Left ventricle myocardium inferior (tissue), 1 donor: ENCODE results near the gene ITCH. TPM values are rescaled to one million over a fixed set of nuclear protein-coding genes. Genes with fewer than 3 reads are reported as not detected.
"Not testable (repeated sequence)": the region's sequence is repeated elsewhere in the genome, so short reads cannot be mapped to it uniquely, and the experiment has no call there.

ENCODE experiments used
- DNase-seq: peaks from one replicate; pipeline ENCODE4 v3.0.0-alpha.2; 2020
- H3K27ac ChIP-seq: fragments of 200-600 bp; replicated peaks from 2 replicates; pipeline ENCODE4 v1.8.0; 2021
- H3K27me3 ChIP-seq: fragments of 200-600 bp; 2 replicates; pipeline ENCODE4 v1.8.0; 2021; ENCODE audit warnings: low read depth
- H3K36me3 ChIP-seq: fragments of 200-600 bp; 2 replicates; pipeline ENCODE4 v1.8.0; 2021
- H3K4me1 ChIP-seq: fragments of 200-600 bp; 2 replicates; pipeline ENCODE4 v1.8.0; 2021
- H3K4me3 ChIP-seq: fragments of 200-600 bp; 2 replicates; pipeline ENCODE4 v1.8.0; 2021; ENCODE audit warnings: mild to moderate bottlenecking, moderate library complexity
- H3K9me3 ChIP-seq: fragments of 200-600 bp; replicated peaks from 2 replicates; pipeline ENCODE4 v1.8.0; 2021
- CTCF ChIP-seq: fragments of 200-600 bp; IDR thresholded peaks from 2 replicates; pipeline ENCODE4 v1.8.0; 2021; ENCODE audit warnings: antibody characterized with exemption, mild to moderate bottlenecking, borderline replicate concordance
- intact Hi-C: fragments of 100-400 bp; cut with micrococcal nuclease; formaldehyde crosslinking; loops from one replicate; pipeline ENCODE4 v1.11.0; 2022
- total RNA-seq: library from RNA; stranded (reverse); fragmentation: NEBNext Ultra II Directional; extraction: Animal tissue kit (Norgen Biotek cat#: 25700); gene quantifications from one replicate; pipeline ENCODE4 v1.2.1, GENCODE V29; 2021
- donor health status: DM: no; HTN: yes; CAD: no; lungs with severe emphysema.

Gene ITCH
- total RNA-seq, 1 donor from 2014 or later: 40.1 TPM

DNA sequence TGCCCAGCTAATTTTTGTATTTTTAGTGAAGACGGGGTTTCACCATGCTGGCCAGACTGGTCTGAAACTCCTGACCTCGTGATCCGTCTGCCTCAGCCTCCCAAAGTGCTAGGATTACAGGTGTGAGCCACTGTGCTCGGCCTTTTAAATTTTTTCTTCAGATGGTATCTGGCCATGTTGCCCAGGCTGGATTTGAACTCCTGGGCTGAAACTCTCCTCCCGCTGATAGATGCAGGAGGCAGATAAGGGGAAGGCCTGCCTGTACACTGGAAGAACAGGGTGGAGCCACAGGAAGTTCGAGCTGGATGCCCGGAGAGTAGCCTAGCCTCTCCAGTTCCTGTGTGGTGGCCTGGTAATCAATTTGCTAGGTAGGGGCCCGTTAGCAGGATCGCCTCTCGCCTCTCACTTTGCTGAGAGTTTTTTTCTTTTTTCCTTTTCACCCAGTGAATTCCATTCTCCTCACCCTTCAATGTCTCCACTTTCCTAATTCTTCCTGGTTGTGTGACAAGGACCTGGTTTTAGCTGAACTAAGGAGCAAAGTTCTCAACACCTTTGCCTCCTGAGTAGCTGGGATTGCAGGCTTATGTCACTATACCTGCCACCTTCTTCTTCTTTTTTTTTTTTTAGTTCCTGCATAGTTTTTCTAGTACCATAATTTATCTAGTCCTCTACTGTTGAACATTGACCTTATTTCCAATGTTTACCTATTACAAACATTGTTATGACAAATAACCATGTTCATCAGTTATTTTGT is 19.4 kb upstream of the ITCH start:
- DNase-seq: no peak
- TF ChIP-seq CTCF: no peak
- no peaks in the 10 kb centered on the region for H3K27me3 ChIP-seq
- no peak overlapping the region for H3K4me3 ChIP-seq
- H3K36me3 ChIP-seq: no peaks in the 10 kb centered on the region
- H3K4me1 ChIP-seq: no peaks in the 10 kb centered on the region
- H3K27ac ChIP-seq: no peak overlapping the region
- intact Hi-C loops: no loop called here
- H3K9me3 ChIP-seq: no peaks in the 10 kb centered on the region

DNA sequence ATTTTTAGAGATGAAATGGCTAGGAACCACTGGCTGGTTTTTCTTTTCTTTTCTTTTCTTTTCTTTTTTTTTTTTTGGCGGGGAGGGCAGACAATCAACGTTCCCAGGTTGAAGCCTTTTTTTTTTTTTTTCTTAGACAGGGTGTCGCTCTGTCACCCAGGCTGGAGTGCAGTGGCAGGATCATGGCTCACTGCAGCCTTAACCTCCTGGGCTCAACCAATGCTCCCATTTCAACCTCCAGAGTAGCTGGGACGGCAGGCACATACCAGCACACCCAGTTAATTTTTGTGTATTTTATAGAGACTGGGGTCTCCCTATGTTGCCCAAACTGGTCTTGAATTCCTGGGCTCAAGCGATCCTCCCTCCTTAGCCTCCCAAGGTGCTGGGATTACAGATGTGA is 18.8 kb upstream of the ITCH start:
- intact Hi-C loops: no loop called here

GRCh38 chr20:34345402-34345736 is 17.7 kb upstream of the ITCH start:
- H3K36me3 ChIP-seq: no peaks in the 10 kb centered on the region
- intact Hi-C loops: no loop called here
- H3K4me3 ChIP-seq: no peak overlapping the region
- no peak for TF ChIP-seq CTCF
- DNase-seq: no peak
- H3K9me3 ChIP-seq: no peaks in the 10 kb centered on the region
- H3K27me3 ChIP-seq: no peaks in the 10 kb centered on the region
- no peak overlapping the region for H3K27ac ChIP-seq
- no peaks in the 10 kb centered on the region for H3K4me1 ChIP-seq

More for the DNA sequence above, 18.8 kb upstream of the ITCH start:
- Histone ChIP-seq H3K9me3 (no peaks in the 10 kb centered on the region), H3K27ac (no peak overlapping the region), H3K4me3 (no peak overlapping the region), H3K4me1 (no peaks in the 10 kb centered on the region), H3K27me3 (no peaks in the 10 kb centered on the region), H3K36me3 (no peaks in the 10 kb centered on the region)
- DNase-seq: no peak
- no peak for TF ChIP-seq CTCF

DNA sequence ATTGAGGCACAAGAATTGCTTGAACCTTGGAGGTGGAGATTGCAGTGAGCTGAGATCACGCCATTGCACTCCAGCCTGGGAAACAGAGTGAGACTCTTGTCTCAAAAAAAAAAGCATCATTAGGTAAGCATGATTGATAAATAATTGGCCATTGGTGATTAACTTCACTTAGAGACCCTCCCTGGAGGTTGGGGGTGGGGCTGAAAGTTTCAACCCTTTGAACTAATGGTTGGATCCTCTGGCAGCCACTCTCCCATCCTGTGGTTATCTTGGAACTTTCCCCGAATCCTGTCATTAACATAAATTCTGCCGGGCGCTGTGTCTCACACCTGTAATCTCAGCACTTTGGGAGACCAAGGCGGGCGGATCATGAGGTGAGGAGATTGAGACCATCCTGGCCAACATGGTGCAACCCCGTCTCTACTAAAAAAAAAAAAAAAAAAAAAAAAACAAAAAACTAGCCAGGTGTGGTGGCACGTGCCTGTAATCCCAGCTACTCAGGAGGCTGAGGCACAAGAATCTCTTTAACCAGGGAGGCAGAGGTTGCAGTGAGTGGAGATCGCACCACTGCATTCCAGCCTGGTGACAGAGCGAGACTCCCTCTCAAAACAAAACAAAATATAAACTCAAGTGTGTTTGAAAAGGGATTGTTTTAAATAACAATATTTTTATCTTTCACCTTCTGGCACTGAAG is 17.1 kb upstream of the ITCH start:
- H3K4me1 ChIP-seq, H3K4me3 ChIP-seq, DNase-seq, H3K36me3 ChIP-seq, H3K27me3 ChIP-seq, H3K27ac ChIP-seq, intact Hi-C loops, H3K9me3 ChIP-seq: not testable (repeated sequence)

DNA sequence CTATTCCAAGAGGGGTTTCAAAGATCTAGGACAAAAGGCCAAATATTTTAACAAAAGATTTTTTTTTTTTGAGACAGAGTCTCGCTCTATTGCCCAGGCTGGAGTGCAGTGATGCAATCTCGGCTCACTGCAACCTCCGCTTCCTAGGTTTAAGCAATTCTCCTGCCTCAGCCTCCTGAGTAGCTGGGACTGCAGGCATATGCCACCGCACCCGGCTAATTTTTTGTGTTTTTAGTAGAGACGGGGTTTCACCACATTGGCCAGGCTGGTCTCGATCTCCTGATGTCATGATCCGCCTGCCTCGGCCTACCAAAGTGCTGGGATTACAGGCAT is 16.6 kb upstream of the ITCH start:
- H3K4me3 ChIP-seq, DNase-seq, H3K27ac ChIP-seq, intact Hi-C loops, H3K9me3 ChIP-seq, H3K4me1 ChIP-seq, H3K27me3 ChIP-seq, H3K36me3 ChIP-seq: not testable (repeated sequence)

DNA sequence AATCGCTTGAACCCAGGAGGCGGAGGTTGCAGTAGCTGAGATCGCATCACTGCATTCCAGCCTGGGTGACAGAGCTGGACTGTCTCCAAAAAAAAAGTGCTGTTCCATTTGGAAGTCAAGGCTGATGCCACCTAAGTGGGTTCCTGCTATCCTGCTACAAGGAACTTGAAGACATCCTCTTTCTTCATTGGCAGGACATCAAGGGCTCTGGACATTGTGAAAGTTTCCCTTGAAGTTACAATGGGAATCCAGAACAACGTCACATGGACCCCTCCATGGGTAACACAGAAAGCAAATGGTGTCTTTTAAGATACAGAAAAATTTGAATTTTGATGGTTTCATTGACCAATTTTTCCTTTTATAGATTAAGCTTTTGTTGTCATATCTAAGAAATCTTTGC is 15.5 kb upstream of the ITCH start:
- H3K9me3 ChIP-seq: no peaks in the 10 kb centered on the region
- intact Hi-C loops: no loop called here
- no peak for TF ChIP-seq CTCF
- no peak overlapping the region for H3K27ac ChIP-seq
- H3K36me3 ChIP-seq: no peaks in the 10 kb centered on the region
- no peak for DNase-seq
- no peaks in the 10 kb centered on the region for H3K4me1 ChIP-seq
- H3K4me3 ChIP-seq: no peak overlapping the region
- no peaks in the 10 kb centered on the region for H3K27me3 ChIP-seq
